Left ventricle myocardium inferior (tissue), 1 donor: ENCODE results near the gene LDB2. TPM values are rescaled to one million over a fixed set of nuclear protein-coding genes. Genes with fewer than 3 reads are reported as not detected.
A peak's percentile ranks its signal among the peaks of the same experiment; 100 is the strongest.

Experiments
- DNase-seq: peaks from one replicate; pipeline ENCODE4 v3.0.0-alpha.2; 2020
- H3K27ac ChIP-seq: fragments of 200-600 bp; replicated peaks from 2 replicates; pipeline ENCODE4 v1.8.0; 2021
- H3K27me3 ChIP-seq: fragments of 200-600 bp; 2 replicates; pipeline ENCODE4 v1.8.0; 2021; ENCODE audit warnings: low read depth
- H3K36me3 ChIP-seq: fragments of 200-600 bp; 2 replicates; pipeline ENCODE4 v1.8.0; 2021
- H3K4me1 ChIP-seq: fragments of 200-600 bp; 2 replicates; pipeline ENCODE4 v1.8.0; 2021
- H3K4me3 ChIP-seq: fragments of 200-600 bp; 2 replicates; pipeline ENCODE4 v1.8.0; 2021; ENCODE audit warnings: mild to moderate bottlenecking, moderate library complexity
- H3K9me3 ChIP-seq: fragments of 200-600 bp; replicated peaks from 2 replicates; pipeline ENCODE4 v1.8.0; 2021
- CTCF ChIP-seq: fragments of 200-600 bp; IDR thresholded peaks from 2 replicates; pipeline ENCODE4 v1.8.0; 2021; ENCODE audit warnings: antibody characterized with exemption, mild to moderate bottlenecking, borderline replicate concordance
- intact Hi-C: fragments of 100-400 bp; cut with micrococcal nuclease; formaldehyde crosslinking; loops from one replicate; pipeline ENCODE4 v1.11.0; 2022
- total RNA-seq: library from RNA; stranded (reverse); fragmentation: NEBNext Ultra II Directional; extraction: Animal tissue kit (Norgen Biotek cat#: 25700); gene quantifications from one replicate; pipeline ENCODE4 v1.2.1, GENCODE V29; 2021
- donor health status: DM: no; HTN: yes; CAD: no; lungs with severe emphysema.

Gene LDB2
- total RNA-seq, 1 donor from 2014 or later = 29.6 TPM

- intact Hi-C loops = no loop called here
- Histone ChIP-seq H3K9me3 (peaks cover 6% of the 10 kb centered on the region), H3K4me3 (no peak overlapping the region), H3K27ac (no peak overlapping the region), H3K27me3 (no peaks in the 10 kb centered on the region), H3K4me1 (peaks cover 27% of the 10 kb centered on the region), H3K36me3 (no peaks in the 10 kb centered on the region)
- no peak for DNase-seq
- no peak for TF ChIP-seq CTCF
These were observed 44.8 kb downstream of the LDB2 start for GRCh38 chr4:16853640-16854039.

- Histone ChIP-seq H3K27ac (peak overlapping the region; percentile 57), H3K27me3 (no peaks in the 10 kb centered on the region), H3K4me3 (no peak overlapping the region), H3K36me3 (no peaks in the 10 kb centered on the region), H3K9me3 (peaks cover 6% of the 10 kb centered on the region), H3K4me1 (peaks cover 24% of the 10 kb centered on the region)
- TF ChIP-seq CTCF = no peak
- no peak for DNase-seq
- intact Hi-C loops = no loop called here
These were observed 45.8 kb downstream of the LDB2 start for GRCh38 chr4:16852644-16853043.

- Histone ChIP-seq H3K4me1 (peaks cover 20% of the 10 kb centered on the region), H3K9me3 (peaks cover 6% of the 10 kb centered on the region), H3K36me3 (no peaks in the 10 kb centered on the region), H3K27ac (peak overlapping the region; percentile 57), H3K4me3 (no peak overlapping the region), H3K27me3 (no peaks in the 10 kb centered on the region)
- no peak for DNase-seq
- TF ChIP-seq CTCF = no peak
- intact Hi-C loops = no loop called here
These were observed 46.2 kb downstream of the LDB2 start for GRCh38 chr4:16852228-16852627.

GRCh38 chr4:16846540-16847117 is 51.8 kb downstream of the LDB2 start:
- DNase-seq = no peak
- H3K4me1 ChIP-seq = peaks cover 21% of the 10 kb centered on the region
- H3K4me3 ChIP-seq = no peak overlapping the region
- TF ChIP-seq CTCF = no peak
- H3K9me3 ChIP-seq = peaks cover 6% of the 10 kb centered on the region
- H3K36me3 ChIP-seq = no peaks in the 10 kb centered on the region
- no peaks in the 10 kb centered on the region for H3K27me3 ChIP-seq
- intact Hi-C loops = no loop called here
- peak overlapping the region; percentile 49 for H3K27ac ChIP-seq

- intact Hi-C loops = no loop called here
- no peaks in the 10 kb centered on the region for H3K27me3 ChIP-seq
- DNase-seq = no peak
- peaks cover 21% of the 10 kb centered on the region for H3K4me1 ChIP-seq
- no peak overlapping the region for H3K4me3 ChIP-seq
- H3K27ac ChIP-seq = peak overlapping the region; percentile 49
- no peaks in the 10 kb centered on the region for H3K36me3 ChIP-seq
- TF ChIP-seq CTCF = no peak
- H3K9me3 ChIP-seq = no peaks in the 10 kb centered on the region
These were observed 53.4 kb downstream of the LDB2 start for GRCh38 chr4:16844816-16845586.
